Hepatocyte (in vitro differentiated cells): ENCODE data around the gene RNF7.
A peak's percentile ranks its signal among the peaks of the same experiment; 100 is the strongest.

ENCODE experiments used
- EZH2 ChIP-seq: fragments of 200-600 bp; sonication (generic); IDR thresholded peaks from 2 replicates; pipeline ENCODE4 v1.6.1; 2016; ENCODE audit warnings: antibody characterized with exemption, mild to moderate bottlenecking, borderline replicate concordance
- TF ChIP-seq, protein P1 (sequence below): fragments of 200-600 bp; sonication (generic); IDR thresholded peaks from 2 replicates; pipeline ENCODE4 v1.5.1; 2016; ENCODE audit warnings: antibody characterized with exemption, mild to moderate bottlenecking; ENCODE audit not compliant: poor library complexity

DNA sequence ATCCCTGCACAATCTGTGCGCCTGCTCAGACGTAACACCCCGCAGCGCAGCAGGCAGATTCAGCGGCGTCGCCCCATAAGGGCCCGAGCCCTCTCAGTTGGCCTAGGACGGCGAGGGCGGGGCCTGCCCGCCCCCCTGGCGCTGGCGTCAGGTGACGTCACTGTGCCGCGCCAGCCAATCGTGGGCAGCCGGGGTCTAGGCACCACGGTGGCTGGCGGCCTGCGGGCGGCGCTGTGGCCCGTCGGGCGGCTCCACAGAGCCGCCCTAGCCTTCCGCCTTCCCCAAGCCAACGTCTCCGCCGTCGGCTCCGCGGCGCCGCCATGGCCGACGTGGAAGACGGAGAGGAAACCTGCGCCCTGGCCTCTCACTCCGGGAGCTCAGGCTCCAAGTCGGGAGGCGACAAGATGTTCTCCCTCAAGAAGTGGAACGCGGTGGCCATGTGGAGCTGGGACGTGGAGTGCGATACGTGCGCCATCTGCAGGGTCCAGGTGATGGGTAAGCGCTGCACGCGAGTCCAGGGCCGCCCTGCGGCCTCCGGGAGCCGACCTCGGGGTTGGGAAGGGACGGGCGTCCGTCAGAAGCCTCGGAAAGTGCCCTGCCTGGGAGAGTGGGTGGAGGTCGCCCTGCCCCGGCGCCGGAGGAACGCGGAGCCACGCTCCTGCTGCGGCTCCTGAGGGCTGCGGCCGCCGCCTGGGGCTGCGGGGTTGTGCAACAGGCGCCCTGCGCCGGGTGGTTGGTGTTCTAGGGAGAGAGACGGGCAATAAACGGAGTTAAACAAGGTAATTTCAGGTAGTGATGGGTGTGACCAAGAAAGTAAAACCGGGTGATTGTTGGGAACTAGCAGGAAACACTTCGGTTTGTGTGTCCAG, at the start of gene RNF7:
- TF ChIP-seq, protein P1, sequence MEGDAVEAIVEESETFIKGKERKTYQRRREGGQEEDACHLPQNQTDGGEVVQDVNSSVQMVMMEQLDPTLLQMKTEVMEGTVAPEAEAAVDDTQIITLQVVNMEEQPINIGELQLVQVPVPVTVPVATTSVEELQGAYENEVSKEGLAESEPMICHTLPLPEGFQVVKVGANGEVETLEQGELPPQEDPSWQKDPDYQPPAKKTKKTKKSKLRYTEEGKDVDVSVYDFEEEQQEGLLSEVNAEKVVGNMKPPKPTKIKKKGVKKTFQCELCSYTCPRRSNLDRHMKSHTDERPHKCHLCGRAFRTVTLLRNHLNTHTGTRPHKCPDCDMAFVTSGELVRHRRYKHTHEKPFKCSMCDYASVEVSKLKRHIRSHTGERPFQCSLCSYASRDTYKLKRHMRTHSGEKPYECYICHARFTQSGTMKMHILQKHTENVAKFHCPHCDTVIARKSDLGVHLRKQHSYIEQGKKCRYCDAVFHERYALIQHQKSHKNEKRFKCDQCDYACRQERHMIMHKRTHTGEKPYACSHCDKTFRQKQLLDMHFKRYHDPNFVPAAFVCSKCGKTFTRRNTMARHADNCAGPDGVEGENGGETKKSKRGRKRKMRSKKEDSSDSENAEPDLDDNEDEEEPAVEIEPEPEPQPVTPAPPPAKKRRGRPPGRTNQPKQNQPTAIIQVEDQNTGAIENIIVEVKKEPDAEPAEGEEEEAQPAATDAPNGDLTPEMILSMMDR, result peak; percentile 98
- no peak for TF ChIP-seq EZH2
